Brain microvascular endothelial cell (primary cell): ENCODE measurements around the gene POU2F2.

Experiments used
- DNase-seq: peaks from one replicate; pipeline ENCODE4 v3.0.0-alpha.2; 2020
- H3K27ac ChIP-seq: fragments of 250-450 bp; sonication (Bioruptor Pico); 2 replicates; pipeline ENCODE4 v1.5.1; 2020; ENCODE audit warnings: mild to moderate bottlenecking, moderate library complexity
- H3K27me3 ChIP-seq: fragments of 250-450 bp; sonication (Bioruptor Pico); replicated peaks from 2 replicates; pipeline ENCODE4 v1.5.1; 2020; ENCODE audit warnings: mild to moderate bottlenecking
- H3K36me3 ChIP-seq: fragments of 250-450 bp; sonication (Bioruptor Pico); replicated peaks from 2 replicates; pipeline ENCODE4 v1.5.1; 2020; ENCODE audit warnings: mild to moderate bottlenecking
- H3K4me3 ChIP-seq: 2 replicates; pipeline ENCODE4 v1.5.1; 2011; ENCODE audit warnings: low read depth, mild to moderate bottlenecking, control low read depth, low read length, moderate library complexity
- in situ Hi-C: cut with HindIII; loops from 2 replicates; pipeline ENCODE4 v1.10.0; 2017; ENCODE audit warnings: low sequenced_read_pairs, low pct_ligation_motif_present
- TF ChIP-seq, protein P1 (sequence below): IDR thresholded peaks from 2 replicates; pipeline ENCODE4 v1.5.1; 2011; ENCODE audit warnings: low read depth, mild to moderate bottlenecking, moderate library complexity, low read length, control low read depth, inconsistent platforms; ENCODE audit errors: missing control alignments

POU2F2 gene

DNA sequence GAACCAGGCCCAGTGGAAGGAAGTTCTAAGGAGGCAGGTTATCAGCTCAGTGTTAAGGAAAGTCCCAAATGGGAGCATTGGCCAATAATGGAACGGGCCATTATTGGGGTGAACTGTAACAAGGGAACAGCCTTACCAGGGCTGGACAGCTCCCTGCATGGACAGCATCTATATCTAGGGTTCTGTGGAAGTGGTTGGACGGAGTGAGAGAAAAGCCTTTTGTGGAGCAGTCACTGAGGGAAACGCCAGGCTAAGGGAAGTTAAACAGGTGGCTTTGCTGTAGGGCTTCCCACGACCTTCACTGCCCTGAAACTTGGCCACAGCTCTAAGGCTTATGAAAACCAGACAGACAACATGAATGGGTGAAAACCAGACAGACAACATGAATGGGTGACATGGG lies 17.0 kb downstream of the POU2F2 start:
- in situ Hi-C loops, result no loop called here
- H3K4me3 ChIP-seq, result no peak overlapping the region
- TF ChIP-seq, protein P1, sequence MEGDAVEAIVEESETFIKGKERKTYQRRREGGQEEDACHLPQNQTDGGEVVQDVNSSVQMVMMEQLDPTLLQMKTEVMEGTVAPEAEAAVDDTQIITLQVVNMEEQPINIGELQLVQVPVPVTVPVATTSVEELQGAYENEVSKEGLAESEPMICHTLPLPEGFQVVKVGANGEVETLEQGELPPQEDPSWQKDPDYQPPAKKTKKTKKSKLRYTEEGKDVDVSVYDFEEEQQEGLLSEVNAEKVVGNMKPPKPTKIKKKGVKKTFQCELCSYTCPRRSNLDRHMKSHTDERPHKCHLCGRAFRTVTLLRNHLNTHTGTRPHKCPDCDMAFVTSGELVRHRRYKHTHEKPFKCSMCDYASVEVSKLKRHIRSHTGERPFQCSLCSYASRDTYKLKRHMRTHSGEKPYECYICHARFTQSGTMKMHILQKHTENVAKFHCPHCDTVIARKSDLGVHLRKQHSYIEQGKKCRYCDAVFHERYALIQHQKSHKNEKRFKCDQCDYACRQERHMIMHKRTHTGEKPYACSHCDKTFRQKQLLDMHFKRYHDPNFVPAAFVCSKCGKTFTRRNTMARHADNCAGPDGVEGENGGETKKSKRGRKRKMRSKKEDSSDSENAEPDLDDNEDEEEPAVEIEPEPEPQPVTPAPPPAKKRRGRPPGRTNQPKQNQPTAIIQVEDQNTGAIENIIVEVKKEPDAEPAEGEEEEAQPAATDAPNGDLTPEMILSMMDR, result no peak
- DNase-seq, result peak; percentile 31
- peaks cover 9% of the 10 kb centered on the region for H3K36me3 ChIP-seq
- no peak overlapping the region for H3K27ac ChIP-seq
- no peaks in the 10 kb centered on the region for H3K27me3 ChIP-seq

DNA sequence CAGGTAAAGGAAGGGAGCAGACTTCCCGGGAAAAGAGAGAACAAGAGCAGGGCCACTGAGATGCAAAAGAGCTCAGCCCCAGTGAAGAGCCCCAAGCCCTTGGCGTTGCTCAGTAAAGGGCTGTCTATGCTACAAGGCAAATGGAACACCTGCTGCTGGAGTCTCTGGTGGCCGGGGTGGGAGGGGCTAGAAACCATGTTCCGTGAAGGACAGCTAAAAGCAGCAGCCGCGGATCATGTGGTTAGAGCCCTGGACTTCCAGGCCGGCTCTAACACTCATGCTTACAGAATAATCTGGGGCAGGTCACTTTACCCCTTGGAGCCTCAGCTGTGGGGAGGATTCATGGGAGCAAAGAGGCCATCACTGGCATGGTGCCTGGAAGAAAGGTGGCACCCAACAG lies 17.8 kb downstream of the POU2F2 start:
- no peak overlapping the region for H3K4me3 ChIP-seq
- no peak for DNase-seq
- peaks cover 9% of the 10 kb centered on the region for H3K36me3 ChIP-seq
- TF ChIP-seq, protein P1, result no peak
- H3K27ac ChIP-seq, result peak overlapping the region; percentile 71
- in situ Hi-C loops, result no loop called here
- H3K27me3 ChIP-seq, result no peaks in the 10 kb centered on the region

- in situ Hi-C loops, result no loop called here
- Histone ChIP-seq H3K4me3 (no peak overlapping the region), H3K27ac (peak overlapping the region; percentile 71), H3K27me3 (no peaks in the 10 kb centered on the region), H3K36me3 (peaks cover 9% of the 10 kb centered on the region)
- DNase-seq, result peak; percentile 96
- TF ChIP-seq, protein P1, result peak; percentile 56
Observed at GRCh38 chr19:42113641-42114348, 18.5 kb downstream of the POU2F2 start.

- no peak for DNase-seq
- Histone ChIP-seq H3K27ac (peak overlapping the region; percentile 71), H3K27me3 (no peaks in the 10 kb centered on the region), H3K4me3 (no peak overlapping the region), H3K36me3 (peaks cover 7% of the 10 kb centered on the region)
- in situ Hi-C loops, result no loop called here
- TF ChIP-seq, protein P1, result peak; percentile 14
Observed at GRCh38 chr19:42111811-42112210, 20.4 kb downstream of the POU2F2 start.

DNA sequence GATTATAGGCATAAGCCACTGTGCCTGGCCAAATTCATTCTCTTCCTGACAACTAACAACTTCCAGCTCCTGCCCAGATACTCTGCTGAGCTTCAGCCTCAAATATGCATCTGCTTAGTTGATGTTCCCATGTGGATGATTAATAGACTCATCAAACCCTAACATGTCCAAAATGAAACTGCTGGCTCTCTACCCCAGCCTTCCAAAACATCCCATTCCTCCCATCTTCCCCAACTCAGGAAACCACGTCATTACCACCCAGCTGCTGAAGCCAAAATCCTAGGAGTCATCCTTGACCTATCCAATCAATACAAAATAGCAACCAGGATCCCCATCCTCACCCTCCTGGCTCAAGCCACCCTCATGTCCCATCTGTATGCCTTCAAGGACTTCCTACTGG lies 20.9 kb downstream of the POU2F2 start:
- H3K27me3 ChIP-seq, result no peaks in the 10 kb centered on the region
- H3K4me3 ChIP-seq, result no peak overlapping the region
- peak overlapping the region; percentile 71 for H3K27ac ChIP-seq
- TF ChIP-seq, protein P1, result no peak
- peaks cover 3% of the 10 kb centered on the region for H3K36me3 ChIP-seq
- in situ Hi-C loops, result no loop called here
- DNase-seq, result peak; percentile 42

GRCh38 chr19:42110658-42111057 lies 21.6 kb downstream of the POU2F2 start:
- TF ChIP-seq, protein P1, result no peak
- H3K36me3 ChIP-seq, result no peaks in the 10 kb centered on the region
- DNase-seq, result no peak
- H3K4me3 ChIP-seq, result no peak overlapping the region
- H3K27me3 ChIP-seq, result no peaks in the 10 kb centered on the region
- peak overlapping the region; percentile 71 for H3K27ac ChIP-seq
- in situ Hi-C loops, result no loop called here
